Upper lobe of left lung (tissue), 4 donors: ENCODE measurements around the gene PRR9.

Experiments
- CTCF ChIP-seq, 6 experiments: fragments of 450-650 bp in 4 of 6; fragments of 200-600 bp in 2 of 6; sonication (generic) in 2 of 6; IDR thresholded peaks; one replicate each; pipeline ENCODE4 v1.5.1; 2016 to 2019; ENCODE audit warnings: antibody characterized with exemption in 6 of 6
- EP300 ChIP-seq, 4 donors: sonication (generic); formaldehyde crosslinking; IDR thresholded peaks; one replicate each; pipeline ENCODE4 v1.5.1; 2017; ENCODE audit warnings: antibody characterized with exemption in 4 of 4, control low read depth in 2 of 4
- POLR2A ChIP-seq, 4 donors: fragments of 450-650 bp; IDR thresholded peaks; one replicate each; pipeline ENCODE4 v1.5.1; 2016 to 2017; ENCODE audit warnings: antibody characterized with exemption in 4 of 4, mild to moderate bottlenecking in 2 of 4

- no peak for TF ChIP-seq EP300 (IDR thresholded peaks at IDR 0.05)
- TF ChIP-seq CTCF (IDR thresholded peaks at IDR 0.05) = no peak
- no peak for TF ChIP-seq POLR2A (IDR thresholded peaks at IDR 0.05)
Measured at GRCh38 chr1:153232553-153232952, 15.2 kb downstream of the PRR9 start.
